Measurements from ENCODE around the gene LHFPL6. TPM values are rescaled to one million over a fixed set of nuclear protein-coding genes. Genes with fewer than 3 reads are reported as not detected.

The LHFPL6 gene
- total and polyA plus RNA-seq, 11 donors = 34.4 to 74.4 (median 53.2) TPM

DNA sequence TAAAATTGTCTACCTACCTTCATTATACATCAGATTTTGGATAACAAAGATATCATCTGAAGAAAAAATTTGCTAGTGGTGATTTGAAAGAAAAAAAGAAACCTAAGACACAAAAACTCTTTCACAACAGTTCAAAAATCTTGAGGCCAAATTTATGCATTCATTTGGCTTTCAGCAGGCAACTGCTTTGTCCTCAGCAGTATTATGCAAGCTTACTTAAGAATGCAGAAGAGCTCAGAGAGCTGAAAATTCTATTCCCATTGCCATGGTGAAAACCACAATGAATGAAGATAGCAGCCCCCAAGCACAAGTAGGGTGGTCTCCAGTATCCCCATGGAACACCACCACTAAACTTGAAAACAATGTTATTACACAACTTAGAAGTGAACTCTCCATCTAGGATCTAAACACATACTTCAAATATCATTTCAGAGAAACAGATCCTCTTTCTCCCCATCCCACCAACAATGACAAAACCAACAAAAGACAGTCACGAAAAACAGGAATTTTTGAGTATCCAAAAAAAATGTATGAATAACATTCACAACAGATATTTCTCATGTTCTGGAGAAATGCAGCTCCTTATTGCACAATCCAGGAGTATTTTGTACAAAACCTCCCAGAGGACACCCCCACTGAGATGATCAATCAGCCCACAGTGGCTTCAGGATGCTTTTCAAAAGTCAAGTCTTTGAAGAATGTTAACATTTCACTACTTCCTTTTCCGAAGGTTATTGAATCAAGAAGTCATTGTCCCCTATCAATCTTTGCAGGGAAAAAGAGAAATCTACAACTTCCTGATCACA, 192.7 kb downstream of the LHFPL6 start:
- H3K27ac ChIP-seq = peak overlapping the region in 9 of 12 donors; percentile 1 to 55 (median 19)
- TF ChIP-seq POLR2A (IDR thresholded peaks at IDR 0.05) = no peak
- TF ChIP-seq, protein P1, sequence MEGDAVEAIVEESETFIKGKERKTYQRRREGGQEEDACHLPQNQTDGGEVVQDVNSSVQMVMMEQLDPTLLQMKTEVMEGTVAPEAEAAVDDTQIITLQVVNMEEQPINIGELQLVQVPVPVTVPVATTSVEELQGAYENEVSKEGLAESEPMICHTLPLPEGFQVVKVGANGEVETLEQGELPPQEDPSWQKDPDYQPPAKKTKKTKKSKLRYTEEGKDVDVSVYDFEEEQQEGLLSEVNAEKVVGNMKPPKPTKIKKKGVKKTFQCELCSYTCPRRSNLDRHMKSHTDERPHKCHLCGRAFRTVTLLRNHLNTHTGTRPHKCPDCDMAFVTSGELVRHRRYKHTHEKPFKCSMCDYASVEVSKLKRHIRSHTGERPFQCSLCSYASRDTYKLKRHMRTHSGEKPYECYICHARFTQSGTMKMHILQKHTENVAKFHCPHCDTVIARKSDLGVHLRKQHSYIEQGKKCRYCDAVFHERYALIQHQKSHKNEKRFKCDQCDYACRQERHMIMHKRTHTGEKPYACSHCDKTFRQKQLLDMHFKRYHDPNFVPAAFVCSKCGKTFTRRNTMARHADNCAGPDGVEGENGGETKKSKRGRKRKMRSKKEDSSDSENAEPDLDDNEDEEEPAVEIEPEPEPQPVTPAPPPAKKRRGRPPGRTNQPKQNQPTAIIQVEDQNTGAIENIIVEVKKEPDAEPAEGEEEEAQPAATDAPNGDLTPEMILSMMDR (IDR thresholded peaks at IDR 0.05) = no peak
- peak in 2 of 4 donors; percentile 31 to 44 for ATAC-seq
- no peak overlapping the region for H3K4me3 ChIP-seq
- H3K9me3 ChIP-seq = no peaks in the 10 kb centered on the region
- H3K27me3 ChIP-seq = no peaks in the 10 kb centered on the region
- H3K36me3 ChIP-seq = no peaks in the 10 kb centered on the region
- no peak for DNase-seq
- peaks cover 0 to 88% (median 66%) of the 10 kb centered on the region in 12 donors for H3K4me1 ChIP-seq
- intact Hi-C loops (cut with DNase I) = loop anchor here in 8 of 10 donors (5.0 to 10.0 kb wide), 12 partner anchors 75 to 375 kb away; partner anchors contain the start of genes LHFPL6 (in 1 of the 8), NHLRC3 (in 1 of the 8) and PROSER1 (in 1 of the 8)
- WGBS, 4 donors = 55 to 67% (median 60%) methylated on average over 2 of the region's 2 CpGs

DNA sequence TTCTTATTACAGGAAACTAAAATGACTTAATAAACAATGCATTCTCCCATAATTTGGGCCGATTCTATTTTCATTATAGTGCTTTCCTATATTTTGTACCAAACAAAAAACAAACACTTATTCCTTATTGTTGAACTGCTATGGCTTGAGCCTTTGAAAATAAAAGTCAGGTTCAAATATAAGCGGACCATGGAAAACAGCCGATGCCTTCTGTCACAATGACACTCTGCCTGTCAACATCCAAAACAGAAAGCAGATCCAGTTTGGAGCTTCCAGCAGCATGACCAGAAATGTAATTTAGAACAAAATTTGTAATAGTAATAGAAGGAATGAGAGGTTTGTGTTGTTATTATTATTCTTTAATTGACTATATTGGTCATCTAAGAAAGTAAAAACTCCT, 194.5 kb downstream of the LHFPL6 start:
- no peak for DNase-seq
- WGBS, 4 donors = 33 to 48% (median 42%) methylated on average over 3 of the region's 3 CpGs
- Histone ChIP-seq H3K27me3 (no peaks in the 10 kb centered on the region), H3K27ac (peak overlapping the region in 9 of 12 donors; percentile 17 to 54 (median 30)), H3K36me3 (no peaks in the 10 kb centered on the region), H3K4me3 (no peak overlapping the region), H3K9me3 (no peaks in the 10 kb centered on the region), H3K4me1 (peaks cover 0 to 84% (median 56%) of the 10 kb centered on the region in 12 donors)
- TF ChIP-seq, protein P1 (IDR thresholded peaks at IDR 0.05) = no peak
- TF ChIP-seq POLR2A (IDR thresholded peaks at IDR 0.05) = no peak
- intact Hi-C loops (cut with DNase I) = loop anchor here in 2 of 10 donors (10.0 kb wide), 2 partner anchors 134 to 264 kb away; no protein-coding TSS in a partner anchor
- peak in 2 of 4 donors; percentile 30 to 41 for ATAC-seq

DNA sequence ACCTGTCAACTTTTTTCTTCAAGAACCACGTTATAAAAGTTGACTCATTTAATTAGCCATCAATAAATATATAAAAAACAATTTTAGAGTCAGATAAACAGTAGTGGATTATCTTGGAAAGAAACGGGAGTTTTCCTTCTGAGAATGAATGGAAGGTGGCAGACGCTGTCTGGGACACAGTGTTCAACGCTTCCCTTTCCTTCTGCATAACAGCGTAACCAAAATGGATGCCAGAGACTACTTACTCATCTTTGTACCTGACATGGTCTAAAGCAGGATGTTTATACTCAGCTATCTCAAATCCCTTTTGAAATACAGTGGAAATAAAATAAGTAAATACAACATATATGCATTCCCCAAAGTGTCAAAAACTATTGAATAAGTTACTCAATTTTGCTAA, 195.2 kb downstream of the LHFPL6 start:
- H3K4me1 ChIP-seq = peaks cover 0 to 90% (median 61%) of the 10 kb centered on the region in 12 donors
- H3K36me3 ChIP-seq = no peaks in the 10 kb centered on the region
- no peaks in the 10 kb centered on the region for H3K9me3 ChIP-seq
- no peak overlapping the region for H3K4me3 ChIP-seq
- no peak for DNase-seq
- no peak for TF ChIP-seq POLR2A (IDR thresholded peaks at IDR 0.05)
- TF ChIP-seq, protein P1 (IDR thresholded peaks at IDR 0.05) = no peak
- WGBS, 4 donors = 58 to 77% (median 68%) methylated on average over 5 of the region's 5 CpGs
- peak overlapping the region in 4 of 12 donors; percentile 22 to 41 (median 26) for H3K27ac ChIP-seq
- H3K27me3 ChIP-seq = no peaks in the 10 kb centered on the region
- ATAC-seq = peak in 1 of 4 donors; percentile 23
- intact Hi-C loops (cut with DNase I) = loop anchor here in 2 of 10 donors (10.0 kb wide), 2 partner anchors 133 to 263 kb away; no protein-coding TSS in a partner anchor

DNA sequence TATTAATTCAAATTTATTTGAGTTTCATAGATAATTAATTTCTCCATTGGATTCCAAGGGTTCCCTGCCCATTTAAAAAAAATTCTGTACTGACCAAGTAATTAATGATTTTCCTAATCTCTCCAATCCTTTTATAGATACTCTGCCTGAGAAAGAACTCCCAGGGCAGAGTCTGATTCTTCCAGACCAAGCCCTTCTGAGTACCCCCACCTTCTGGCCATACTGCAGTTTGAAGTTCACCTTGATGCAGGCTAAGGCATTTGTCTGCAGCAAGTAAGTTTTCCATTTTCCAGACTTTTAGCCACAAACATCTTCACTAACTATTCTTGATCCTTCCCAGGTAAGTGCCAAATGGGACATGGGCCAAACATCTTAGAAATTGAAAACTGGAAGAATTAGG, 195.9 kb downstream of the LHFPL6 start:
- Histone ChIP-seq H3K36me3 (no peaks in the 10 kb centered on the region), H3K9me3 (no peaks in the 10 kb centered on the region), H3K4me3 (no peak overlapping the region), H3K27ac (no peak overlapping the region), H3K4me1 (peaks cover 0 to 88% (median 58%) of the 10 kb centered on the region in 12 donors), H3K27me3 (no peaks in the 10 kb centered on the region)
- intact Hi-C loops (cut with DNase I) = loop anchor here in 2 of 10 donors (10.0 kb wide), 2 partner anchors 132 to 262 kb away; no protein-coding TSS in a partner anchor
- DNase-seq (no peak), ATAC-seq (no peak)
- TF ChIP-seq POLR2A (IDR thresholded peaks at IDR 0.05) = no peak
- TF ChIP-seq, protein P1 (IDR thresholded peaks at IDR 0.05) = no peak
